ENCODE results near the gene PPP6C.
"Not testable (repeated sequence)": the region's sequence is repeated elsewhere in the genome, so short reads cannot be mapped to it uniquely, and the experiment has no call there.

Gene PPP6C

GRCh38 chr9:125142560-125143376 is 46.8 kb downstream of the PPP6C start:
- in situ Hi-C loops (cut with MboI; ENCODE audit: low sequenced_read_pairs) = no loop called here

- in situ Hi-C loops (cut with MboI; ENCODE audit: low sequenced_read_pairs) = no loop called here
Observed at GRCh38 chr9:125141751-125142150, 47.9 kb downstream of the PPP6C start.

GRCh38 chr9:125141251-125141650 is 48.4 kb downstream of the PPP6C start:
- in situ Hi-C loops (cut with MboI; ENCODE audit: low sequenced_read_pairs) = no loop called here

GRCh38 chr9:125140576-125140975 is 49.0 kb downstream of the PPP6C start:
- in situ Hi-C loops (cut with MboI; ENCODE audit: low sequenced_read_pairs) = no loop called here

DNA sequence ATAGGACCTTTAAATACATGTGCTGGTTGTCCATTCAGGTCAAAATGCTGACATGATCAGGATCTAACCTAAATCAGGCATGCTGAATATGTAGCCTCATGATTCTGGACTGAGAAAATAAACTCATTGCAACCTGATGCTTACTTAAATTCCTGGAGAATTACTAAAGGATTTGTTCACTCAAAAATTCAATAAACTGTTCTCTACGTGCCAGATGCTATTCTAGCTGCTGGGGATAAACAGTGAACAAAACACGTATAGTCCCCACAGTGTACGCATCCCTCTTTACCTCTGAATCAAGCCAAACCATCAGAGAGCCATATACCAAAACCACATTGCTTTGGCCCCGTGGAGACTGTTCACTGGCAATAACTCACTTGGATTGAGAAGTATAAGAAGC is 52.4 kb downstream of the PPP6C start:
- in situ Hi-C loops (cut with MboI; ENCODE audit: low sequenced_read_pairs) = no loop called here

GRCh38 chr9:125134976-125135375 is 54.6 kb downstream of the PPP6C start:
- in situ Hi-C loops (cut with MboI; ENCODE audit: low sequenced_read_pairs) = no loop called here

DNA sequence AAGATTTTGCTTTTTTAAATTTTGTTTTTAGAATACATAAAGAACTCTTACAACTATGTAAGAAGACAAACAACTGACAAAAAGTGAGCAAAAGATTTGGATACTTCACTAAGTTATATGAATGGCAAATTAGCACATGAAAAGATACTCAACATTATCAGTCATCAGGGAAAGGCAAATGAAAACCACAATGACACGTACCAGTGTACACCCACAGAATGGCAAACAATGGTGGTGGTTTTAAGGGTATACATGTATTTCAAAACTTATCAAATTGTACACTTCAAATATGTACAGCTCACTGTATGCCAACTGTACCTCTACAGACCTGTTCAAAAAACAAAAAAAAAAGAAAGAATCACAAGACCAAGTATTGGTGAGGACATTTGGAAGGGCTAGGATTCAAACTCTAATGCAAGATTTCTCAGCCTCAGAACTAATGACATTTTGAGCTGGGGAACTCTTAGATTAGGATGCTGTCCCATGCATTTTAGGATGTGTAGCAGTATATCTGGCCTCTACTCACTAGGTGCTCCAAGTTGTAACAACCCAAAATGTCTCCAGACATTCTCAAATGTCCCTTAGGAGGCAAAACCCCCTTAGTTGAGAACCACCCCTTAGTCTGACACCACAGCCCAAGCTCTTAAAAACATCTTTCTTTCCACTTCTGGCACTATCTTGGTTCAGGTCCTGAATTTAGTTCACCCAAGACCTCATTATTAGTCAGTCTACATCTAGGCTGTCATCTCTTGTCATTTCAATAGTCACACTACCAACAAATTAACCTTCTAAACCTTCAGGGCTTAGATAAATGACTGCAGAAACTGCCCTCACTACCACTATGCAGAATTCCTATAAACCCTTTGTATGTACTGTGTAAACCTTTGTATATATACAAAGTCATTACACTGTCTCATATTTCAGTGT is 55.9 kb downstream of the PPP6C start:
- in situ Hi-C loops (cut with MboI; ENCODE audit: low sequenced_read_pairs) = no loop called here

DNA sequence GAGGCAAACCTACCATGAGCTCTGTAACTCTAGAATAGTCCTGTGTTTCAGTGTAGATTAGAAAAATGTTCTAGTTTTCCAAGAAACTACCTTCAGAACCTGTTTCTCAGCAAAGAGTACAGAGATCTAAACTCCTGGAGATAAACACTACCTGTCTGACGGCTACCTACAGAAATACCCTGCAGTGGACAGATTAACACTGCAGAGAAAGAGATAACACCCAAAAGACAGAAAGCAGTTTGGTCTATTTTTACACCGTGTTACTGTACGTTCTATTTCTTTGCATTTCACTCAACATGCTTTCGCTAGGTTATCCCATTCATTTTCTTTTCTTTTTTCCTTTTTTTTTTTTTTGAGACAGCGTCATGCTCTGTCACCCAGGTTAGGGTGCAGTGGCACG is 57.8 kb downstream of the PPP6C start:
- in situ Hi-C loops (cut with MboI; ENCODE audit: low sequenced_read_pairs) = no loop called here

- in situ Hi-C loops (cut with MboI; ENCODE audit: low sequenced_read_pairs) = no loop called here
Observed at GRCh38 chr9:125126019-125126746, 63.4 kb downstream of the PPP6C start.

GRCh38 chr9:125125523-125125922 is 64.1 kb downstream of the PPP6C start:
- in situ Hi-C loops (cut with MboI; ENCODE audit: low sequenced_read_pairs) = no loop called here

DNA sequence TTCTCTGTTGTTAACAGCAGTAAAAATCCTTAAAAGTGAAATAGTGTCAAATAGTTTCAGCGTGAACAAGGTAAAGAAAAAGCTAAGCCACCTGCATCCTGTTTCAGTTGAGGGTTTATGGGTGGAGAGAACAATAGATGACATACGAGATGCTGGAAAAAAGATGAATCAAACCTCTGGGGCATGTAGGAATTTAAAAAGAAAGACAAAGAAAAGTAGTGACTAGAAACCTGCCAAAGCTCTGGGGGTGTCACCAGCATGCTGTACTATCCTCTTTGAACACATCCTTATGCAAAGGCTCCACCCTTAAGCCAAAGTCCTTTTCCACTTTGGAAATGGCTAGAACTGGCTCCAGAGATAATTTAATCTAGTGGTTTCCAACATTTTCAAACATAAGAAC is 68.5 kb downstream of the PPP6C start:
- in situ Hi-C loops (cut with MboI; ENCODE audit: low sequenced_read_pairs) = no loop called here

DNA sequence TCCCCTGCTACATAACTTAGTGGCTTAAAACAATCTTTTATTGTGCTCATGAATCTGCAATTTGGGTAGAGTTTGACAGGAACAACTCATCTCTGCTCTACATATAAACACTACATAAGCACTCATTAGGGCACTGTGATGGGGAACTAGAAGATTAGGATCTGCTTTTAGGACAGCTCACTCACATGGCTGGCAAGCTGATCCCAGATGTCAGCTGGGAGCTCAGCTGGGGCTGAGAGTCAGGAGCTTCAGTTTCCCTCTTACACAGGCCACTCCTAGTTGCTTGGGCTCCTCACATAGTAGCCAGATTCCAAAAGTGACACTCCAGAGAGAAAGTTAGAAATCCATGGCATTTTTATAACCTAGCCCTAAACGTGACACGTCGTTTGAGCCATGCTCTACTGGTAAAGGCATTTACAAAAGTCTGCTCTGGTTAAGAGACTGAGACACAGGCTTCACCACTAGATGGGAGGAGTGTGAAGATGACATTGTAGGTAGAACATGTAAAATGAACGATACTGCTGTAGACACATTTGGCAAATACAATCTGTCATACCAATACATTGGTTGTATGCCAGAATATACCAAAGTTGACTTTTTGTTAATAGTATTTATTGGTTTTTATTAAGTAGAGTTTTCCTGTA is 69.8 kb downstream of the PPP6C start:
- in situ Hi-C loops (cut with MboI; ENCODE audit: low sequenced_read_pairs) = no loop called here

DNA sequence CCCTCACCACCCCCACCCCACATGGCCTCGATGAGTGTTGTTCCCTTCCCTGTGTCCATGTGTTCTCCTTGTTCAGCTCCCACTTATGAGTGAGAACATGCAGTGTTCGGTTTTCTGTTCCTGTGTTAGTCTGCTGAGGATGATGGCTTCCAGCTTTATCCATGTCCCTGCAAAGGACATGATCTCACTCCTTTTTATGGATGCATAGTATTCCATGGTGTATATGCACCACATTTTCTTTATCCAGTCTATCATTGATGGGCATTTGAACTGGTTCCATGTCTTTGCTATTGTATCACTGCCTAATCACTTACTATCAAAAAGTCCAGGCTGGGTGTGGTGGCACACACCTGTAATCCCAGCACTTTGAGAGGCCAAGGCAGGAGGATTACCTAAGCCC is 70.9 kb downstream of the PPP6C start:
- in situ Hi-C loops (cut with MboI; ENCODE audit: low sequenced_read_pairs) = not testable (repeated sequence)

GRCh38 chr9:125114503-125114902 is 75.1 kb downstream of the PPP6C start:
- in situ Hi-C loops (cut with MboI; ENCODE audit: low sequenced_read_pairs) = not testable (repeated sequence)

- in situ Hi-C loops (cut with MboI; ENCODE audit: low sequenced_read_pairs) = no loop called here
Observed at GRCh38 chr9:125110464-125110863, 79.1 kb downstream of the PPP6C start.

DNA sequence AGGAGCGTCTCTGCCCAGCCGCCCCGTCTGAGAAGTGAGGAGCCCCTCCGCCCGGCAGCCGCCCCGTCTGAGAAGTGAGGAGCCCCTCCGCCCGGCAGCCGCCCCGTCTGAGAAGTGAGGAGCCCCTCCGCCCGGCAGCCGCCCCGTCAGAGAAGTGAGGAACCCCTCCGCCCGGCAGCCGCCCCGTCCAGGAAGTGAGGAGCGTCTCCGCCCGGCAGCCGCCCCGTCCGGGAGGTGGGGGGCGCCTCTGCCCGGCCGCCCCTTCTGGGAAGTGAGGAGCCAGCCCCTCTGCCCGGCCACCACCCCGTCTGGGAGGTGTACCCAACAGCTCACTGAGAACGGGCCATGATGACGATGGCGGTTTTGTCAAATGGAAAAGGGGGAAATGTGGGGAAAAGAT is 81.1 kb downstream of the PPP6C start:
- in situ Hi-C loops (cut with MboI; ENCODE audit: low sequenced_read_pairs) = not testable (repeated sequence)

DNA sequence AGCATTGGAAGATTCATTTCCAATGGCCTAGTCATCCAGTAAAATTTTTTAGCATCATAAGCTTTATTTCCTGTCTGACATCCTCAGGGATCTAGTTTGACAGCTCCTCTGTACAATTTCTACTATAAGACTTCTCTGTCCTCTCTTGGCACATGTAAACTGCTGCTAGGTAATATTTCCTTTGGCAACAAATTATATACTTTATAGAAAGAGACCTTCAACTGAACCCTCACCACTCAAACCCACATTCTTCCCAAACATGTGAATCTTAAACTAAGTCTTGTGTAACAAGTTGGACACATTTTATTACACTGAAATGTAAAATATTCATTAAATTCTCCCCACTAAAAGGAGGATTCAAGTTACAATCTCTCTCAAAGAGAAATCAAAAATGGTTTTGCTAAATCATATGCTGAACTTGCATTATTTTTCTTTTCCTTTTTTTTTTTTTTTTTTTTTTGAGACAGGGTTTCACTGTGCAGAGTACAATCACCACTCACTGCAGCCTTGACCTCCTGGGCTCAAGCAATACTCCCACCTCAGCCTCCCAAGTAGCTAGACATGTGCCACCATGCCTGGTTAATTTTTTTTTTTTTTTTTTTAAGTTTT is 83.2 kb downstream of the PPP6C start:
- in situ Hi-C loops (cut with MboI; ENCODE audit: low sequenced_read_pairs) = no loop called here

GRCh38 chr9:125103770-125104460 is 85.7 kb downstream of the PPP6C start:
- in situ Hi-C loops (cut with MboI; ENCODE audit: low sequenced_read_pairs) = no loop called here

GRCh38 chr9:125103021-125103420 is 86.6 kb downstream of the PPP6C start:
- in situ Hi-C loops (cut with MboI; ENCODE audit: low sequenced_read_pairs) = no loop called here

GRCh38 chr9:125100822-125101221 is 88.8 kb downstream of the PPP6C start:
- in situ Hi-C loops (cut with MboI; ENCODE audit: low sequenced_read_pairs) = no loop called here
